GM12865 (cell line): ENCODE measurements around the gene UTS2R.

Experiments
- DNase-seq: peaks from one replicate; pipeline ENCODE4 v3.0.0; 2010; ENCODE audit warnings: low read depth
- H3K4me3 ChIP-seq: 2 replicates; pipeline ENCODE4 v1.5.1; 2011; ENCODE audit warnings: mild to moderate bottlenecking, low read depth, low read length, control low read depth
- CTCF ChIP-seq: IDR thresholded peaks from 2 replicates; pipeline ENCODE4 v1.5.1; 2011; ENCODE audit warnings: low read length, control low read depth, low read depth, inconsistent platforms; ENCODE audit not compliant: insufficient read depth; ENCODE audit errors: missing control alignments

Gene UTS2R

GRCh38 chr17:82330322-82331239 lies 41.0 kb upstream of the UTS2R start:
- peak; percentile 49 for DNase-seq
- no peak for TF ChIP-seq CTCF
- H3K4me3 ChIP-seq, result no peak overlapping the region

DNA sequence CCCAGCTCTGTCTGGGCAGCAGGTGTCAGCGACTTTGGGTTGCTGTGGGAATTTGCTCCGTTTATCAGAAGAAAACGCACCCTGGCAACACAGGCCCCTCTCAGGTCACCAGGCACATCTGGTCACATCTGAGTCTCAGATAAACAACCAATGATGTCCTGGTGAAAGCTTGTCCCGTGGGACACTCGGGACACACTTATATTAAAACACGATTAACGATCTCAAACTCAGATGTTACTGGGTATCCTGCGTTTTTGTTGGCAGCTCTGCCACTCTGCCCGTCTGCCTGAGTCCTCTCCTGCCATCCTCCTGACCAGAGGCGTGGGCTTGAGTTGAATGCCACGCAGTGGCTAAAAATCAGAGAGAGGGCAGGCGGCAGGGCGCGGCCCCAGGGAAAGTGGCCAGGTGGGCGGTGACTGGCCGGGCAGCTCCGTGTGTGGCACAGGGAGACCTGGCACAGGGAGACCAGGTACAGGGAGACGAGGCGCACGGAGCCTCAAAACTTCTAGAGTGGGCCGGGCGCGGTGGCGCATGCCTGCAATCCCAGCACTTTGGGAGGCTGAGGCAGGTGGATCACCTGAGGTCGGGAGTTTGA lies 40.1 kb upstream of the UTS2R start:
- no peak overlapping the region for H3K4me3 ChIP-seq
- no peak for TF ChIP-seq CTCF
- no peak for DNase-seq

GRCh38 chr17:82332669-82333278 lies 38.8 kb upstream of the UTS2R start:
- no peak overlapping the region for H3K4me3 ChIP-seq
- no peak for DNase-seq
- TF ChIP-seq CTCF, result no peak

DNA sequence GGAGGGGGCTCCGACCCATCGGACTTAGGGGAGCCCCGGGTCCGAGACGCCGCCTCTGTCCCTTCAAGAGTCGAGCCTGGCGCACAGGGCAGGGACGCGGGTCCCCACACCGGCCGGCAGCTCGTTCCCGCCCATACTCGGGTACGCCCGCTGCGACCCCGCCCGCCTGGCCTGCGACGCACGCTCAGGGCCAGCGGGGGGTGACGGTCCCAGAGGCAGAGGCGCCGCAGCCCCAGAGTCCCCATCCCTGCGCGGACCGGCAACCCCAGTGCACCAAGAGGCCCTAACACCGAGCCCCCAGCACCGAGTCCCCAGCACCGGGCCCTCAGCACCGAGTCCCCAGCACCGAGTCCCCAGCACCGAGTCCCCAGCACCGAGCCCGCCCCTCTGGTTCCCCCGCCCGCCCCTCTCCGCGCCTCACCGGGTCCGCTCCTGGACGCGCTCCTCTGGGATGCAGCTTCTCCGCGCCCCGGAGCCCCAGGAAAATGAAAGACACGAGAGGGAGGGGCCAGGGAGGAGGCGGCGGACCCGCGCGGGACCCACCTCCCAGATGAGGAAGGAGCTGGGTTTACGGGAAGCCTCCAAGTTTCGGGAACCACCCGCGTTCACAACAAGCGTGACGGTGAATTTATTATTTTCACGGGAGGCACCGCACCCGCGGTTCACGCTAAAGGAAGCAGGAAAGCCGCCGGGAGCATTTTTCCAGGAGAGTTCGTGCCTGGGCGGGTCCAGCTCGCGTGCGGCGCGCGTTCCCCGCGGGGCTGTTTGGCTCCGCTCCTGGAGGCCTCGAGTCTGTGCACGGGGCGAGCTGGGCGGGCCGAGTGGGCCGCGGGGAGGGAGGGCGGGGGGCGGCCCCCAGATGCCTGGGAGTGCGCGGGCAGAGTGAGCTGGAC lies 38.0 kb upstream of the UTS2R start, which contains the start of gene SECTM1:
TSS of gene SECTM1 (minus strand) at position 488 of the 893 bp plus-strand sequence. CDS start 6,526 bp downstream, outside the sequence.
- DNase-seq, result no peak
- H3K4me3 ChIP-seq, result no peak within 1 kb of the TSS
- TF ChIP-seq CTCF, result no peak

DNA sequence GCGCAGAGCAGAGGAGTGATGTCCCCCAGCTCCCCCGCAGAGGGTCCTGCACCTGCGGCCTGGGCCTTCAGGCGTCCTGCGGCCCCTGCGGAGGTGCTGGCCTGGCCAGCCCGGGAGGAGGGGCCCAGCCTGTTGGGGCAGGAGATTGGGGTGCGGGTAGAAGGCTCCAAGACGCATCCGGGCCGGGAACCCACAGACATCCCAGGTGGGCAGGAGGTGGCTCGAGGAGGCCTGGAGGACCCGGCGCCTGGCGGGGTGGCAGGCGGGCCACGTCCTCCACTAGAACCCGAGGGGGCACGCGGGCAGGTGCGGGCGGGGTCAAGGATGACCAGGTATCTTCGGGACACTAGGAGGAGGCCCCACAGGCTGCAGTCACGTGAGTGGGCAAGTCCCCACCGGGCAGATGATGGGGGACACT lies 37.4 kb upstream of the UTS2R start:
- DNase-seq, result no peak
- TF ChIP-seq CTCF, result no peak
- no peak overlapping the region for H3K4me3 ChIP-seq
